ENCODE data around the gene H19.

The H19 gene

DNA sequence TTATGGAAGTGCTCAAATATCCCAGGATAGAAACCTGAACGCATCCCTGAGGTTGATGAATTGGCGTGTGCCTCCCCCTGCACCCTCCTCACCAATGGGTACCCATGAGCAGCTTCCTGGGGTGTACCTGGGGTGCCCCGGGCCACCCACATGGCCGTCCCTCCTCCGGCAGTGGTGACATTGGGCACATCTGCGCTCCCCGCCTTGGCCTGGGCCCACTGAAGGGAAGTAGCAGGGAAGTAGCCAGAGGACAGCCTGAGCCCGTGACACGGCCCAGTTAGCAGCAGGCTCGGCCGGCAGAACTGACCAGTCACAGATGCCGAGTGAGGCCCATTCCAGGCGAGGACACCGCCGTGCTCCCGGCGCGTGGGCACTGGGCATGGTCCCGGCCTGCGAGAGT lies 33.8 kb downstream of the H19 start:
- H3K27me3 ChIP-seq, result no peaks in the 10 kb centered on the region
- no peak for TF ChIP-seq CTCF (IDR thresholded peaks at IDR 0.05; ENCODE audit: low read depth, low read length)
- H3K9me3 ChIP-seq, result no peaks in the 10 kb centered on the region
- no peak for DNase-seq
- no peaks in the 10 kb centered on the region for H3K4me1 ChIP-seq
- H3K4me3 ChIP-seq (ENCODE audit: low read depth, low read length), result no peak overlapping the region
- H3K36me3 ChIP-seq, result no peaks in the 10 kb centered on the region

DNA sequence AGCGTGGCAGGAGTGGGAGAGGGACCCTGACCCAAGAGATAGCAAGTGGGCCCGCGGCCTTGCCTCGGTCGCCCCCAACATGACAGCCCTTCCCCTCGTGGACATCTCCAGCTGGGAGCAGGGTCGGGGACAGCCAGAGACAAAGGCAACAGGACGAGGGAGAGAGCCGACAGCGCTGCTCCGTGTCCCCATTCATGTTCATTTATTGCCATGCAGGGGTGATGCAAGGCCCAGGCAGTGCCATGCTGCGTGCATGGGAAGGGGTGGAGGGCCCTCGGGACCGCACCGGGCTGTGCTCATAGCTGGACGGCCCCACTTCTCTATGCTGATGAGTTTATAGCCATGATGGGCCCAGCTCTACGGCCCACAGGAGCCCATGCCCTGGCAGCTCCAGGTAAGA lies 37.9 kb downstream of the H19 start:
- no peak for DNase-seq
- no peak for TF ChIP-seq CTCF (IDR thresholded peaks at IDR 0.05; ENCODE audit: low read depth, low read length)
- H3K36me3 ChIP-seq, result no peaks in the 10 kb centered on the region
- H3K9me3 ChIP-seq, result no peaks in the 10 kb centered on the region
- H3K27me3 ChIP-seq, result no peaks in the 10 kb centered on the region
- no peak overlapping the region for H3K4me3 ChIP-seq (ENCODE audit: low read depth, low read length)
- no peaks in the 10 kb centered on the region for H3K4me1 ChIP-seq

DNA sequence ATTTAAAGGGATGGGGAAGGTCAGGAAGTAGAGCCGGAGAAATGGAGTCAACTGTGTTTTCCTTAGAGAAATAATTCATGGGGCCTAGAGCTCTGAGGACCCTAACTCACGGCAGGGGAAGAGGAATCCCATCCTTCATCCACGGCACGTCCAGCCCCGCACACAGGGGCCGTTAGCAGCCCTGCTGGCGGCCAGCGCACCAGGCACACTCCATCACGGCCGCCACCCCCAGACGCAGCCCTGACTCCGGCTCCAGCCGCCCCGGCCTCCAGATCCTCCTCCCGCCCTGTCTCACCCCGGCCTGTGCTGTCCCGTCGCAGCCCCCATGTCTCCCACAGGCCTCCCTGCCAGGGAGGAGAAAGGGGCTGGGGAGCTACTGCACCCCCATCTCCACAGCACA lies 39.3 kb downstream of the H19 start:
- Histone ChIP-seq H3K27me3 (no peaks in the 10 kb centered on the region), H3K4me1 (no peaks in the 10 kb centered on the region), H3K36me3 (no peaks in the 10 kb centered on the region), H3K4me3 (ENCODE audit: low read depth, low read length) (no peak overlapping the region), H3K9me3 (no peaks in the 10 kb centered on the region)
- no peak for DNase-seq
- no peak for TF ChIP-seq CTCF (IDR thresholded peaks at IDR 0.05; ENCODE audit: low read depth, low read length)

DNA sequence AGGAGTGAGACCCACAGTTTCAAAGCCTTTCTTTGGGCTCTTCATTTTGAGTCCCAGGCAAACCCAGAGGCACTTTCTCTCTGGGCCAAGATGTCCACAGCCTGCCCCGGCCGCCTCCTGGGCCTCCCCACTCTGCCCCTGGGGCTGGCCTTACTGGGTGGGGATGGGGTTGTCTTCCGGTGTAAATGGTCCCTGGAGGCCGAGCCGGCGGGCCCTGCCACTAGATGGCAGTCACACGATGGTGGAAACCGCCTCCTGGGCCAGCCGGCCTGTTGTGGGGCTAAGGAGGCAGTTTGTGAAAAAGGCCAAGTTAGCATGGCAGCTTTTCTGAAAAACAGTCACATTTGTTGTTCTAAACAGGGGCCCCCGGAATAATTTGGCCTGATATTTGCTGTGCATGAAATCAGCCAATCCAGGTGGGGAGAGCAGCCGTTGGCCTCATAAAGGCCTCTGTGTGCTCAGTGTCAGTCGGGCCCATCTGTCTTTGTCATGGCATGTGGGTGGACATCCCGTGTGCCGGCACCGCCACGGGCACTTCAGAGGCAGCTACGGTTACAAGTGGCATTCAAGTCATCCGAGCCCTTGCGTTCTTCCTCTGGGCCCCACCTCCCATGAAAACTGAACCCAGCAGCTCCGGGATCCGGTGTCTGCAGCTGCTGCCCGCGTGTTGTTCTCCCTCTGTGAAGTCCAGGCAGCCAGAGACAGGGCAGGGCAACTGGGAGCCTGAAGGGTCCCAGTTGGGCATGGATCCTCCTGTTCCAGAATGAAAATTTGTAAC lies 44.0 kb downstream of the H19 start:
- no peaks in the 10 kb centered on the region for H3K9me3 ChIP-seq
- no peak overlapping the region for H3K4me3 ChIP-seq (ENCODE audit: low read depth, low read length)
- DNase-seq, result no peak
- H3K36me3 ChIP-seq, result no peaks in the 10 kb centered on the region
- H3K4me1 ChIP-seq, result no peaks in the 10 kb centered on the region
- peak; percentile 7; the same call in 1 of the 2 replicates for TF ChIP-seq CTCF (IDR thresholded peaks at IDR 0.05; ENCODE audit: low read depth, low read length)
- no peaks in the 10 kb centered on the region for H3K27me3 ChIP-seq

GRCh38 chr11:1952806-1953482 lies 44.7 kb downstream of the H19 start:
- no peaks in the 10 kb centered on the region for H3K27me3 ChIP-seq
- no peak for TF ChIP-seq CTCF (IDR thresholded peaks at IDR 0.05; ENCODE audit: low read depth, low read length)
- no peaks in the 10 kb centered on the region for H3K36me3 ChIP-seq
- no peaks in the 10 kb centered on the region for H3K4me1 ChIP-seq
- DNase-seq, result no peak
- no peaks in the 10 kb centered on the region for H3K9me3 ChIP-seq
- no peak overlapping the region for H3K4me3 ChIP-seq (ENCODE audit: low read depth, low read length)

GRCh38 chr11:1949922-1950321 lies 47.7 kb downstream of the H19 start:
- no peaks in the 10 kb centered on the region for H3K4me1 ChIP-seq
- H3K4me3 ChIP-seq (ENCODE audit: low read depth, low read length), result no peak overlapping the region
- H3K36me3 ChIP-seq, result no peaks in the 10 kb centered on the region
- H3K9me3 ChIP-seq, result no peaks in the 10 kb centered on the region
- no peak for TF ChIP-seq CTCF (IDR thresholded peaks at IDR 0.05; ENCODE audit: low read depth, low read length)
- no peak for DNase-seq
- H3K27me3 ChIP-seq, result no peaks in the 10 kb centered on the region

All from BE2C (cell line).